Astrocyte of the cerebellum (primary cell): Measurements from ENCODE around the gene KCNC2.

Experiments used
- DNase-seq: peaks from one replicate; pipeline ENCODE4 v3.0.0-alpha.2; 2011; ENCODE audit warnings: low read depth
- H3K4me3 ChIP-seq: 2 replicates; pipeline ENCODE4 v1.5.1; 2011; ENCODE audit warnings: mild to moderate bottlenecking, low read depth, low read length, moderate library complexity
- in situ Hi-C: cut with HindIII; loops from 2 replicates; pipeline ENCODE4 v1.10.0; 2017; ENCODE audit warnings: low sequenced_read_pairs
- TF ChIP-seq, protein P1 (sequence below): IDR thresholded peaks from 2 replicates; pipeline ENCODE4 v1.5.1; 2012; ENCODE audit warnings: low read length, low read depth, moderate library complexity, mild to moderate bottlenecking; ENCODE audit errors: missing control alignments

Gene KCNC2

DNA sequence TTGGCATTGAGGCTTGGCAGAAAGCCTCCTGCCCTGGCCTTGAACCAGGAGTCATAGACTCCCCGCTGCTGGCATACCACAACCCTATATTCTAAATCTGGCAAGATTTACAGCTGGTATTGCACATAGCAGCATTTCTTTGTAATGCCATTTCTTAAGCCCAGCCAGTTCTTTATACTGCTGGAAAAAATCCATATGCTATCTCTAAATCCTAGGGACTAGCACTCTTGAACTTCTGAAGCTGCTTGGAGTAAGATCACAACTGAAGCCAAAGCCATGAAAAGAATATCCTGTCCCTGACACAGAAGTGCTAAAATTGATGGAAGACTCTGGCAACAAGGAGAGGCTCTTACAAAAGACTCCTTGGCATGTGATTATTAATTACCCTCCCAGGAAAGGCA is 89.3 kb downstream of the KCNC2 start:
- peak; percentile 24 for DNase-seq

DNA sequence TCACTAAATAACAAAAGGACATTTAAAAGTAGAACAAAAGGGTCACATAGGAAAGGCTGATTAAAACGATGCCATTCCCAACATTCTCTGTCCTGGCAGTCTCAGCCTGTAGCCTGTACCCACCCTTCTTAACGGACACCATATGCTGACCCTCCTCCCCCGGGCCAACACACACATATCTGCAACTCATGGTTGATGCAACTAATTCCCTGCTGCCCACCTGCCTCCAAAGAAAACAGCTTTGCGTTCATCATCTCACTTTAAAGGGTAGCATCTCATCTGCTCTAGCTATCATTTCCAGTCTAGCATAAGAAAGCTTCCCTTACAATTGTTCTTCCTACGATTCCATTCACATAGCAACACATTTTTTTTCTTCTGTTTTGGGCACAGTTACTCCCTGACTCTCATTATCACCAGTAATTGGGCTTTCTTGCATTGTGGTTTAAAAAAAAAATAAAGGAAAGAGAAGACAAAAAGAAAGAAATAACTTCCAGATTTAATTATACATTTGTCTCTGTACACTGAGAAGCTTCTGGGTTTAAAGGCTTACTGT is 92.9 kb downstream of the KCNC2 start:
- in situ Hi-C loops = no loop called here
- DNase-seq = no peak
- TF ChIP-seq, protein P1, sequence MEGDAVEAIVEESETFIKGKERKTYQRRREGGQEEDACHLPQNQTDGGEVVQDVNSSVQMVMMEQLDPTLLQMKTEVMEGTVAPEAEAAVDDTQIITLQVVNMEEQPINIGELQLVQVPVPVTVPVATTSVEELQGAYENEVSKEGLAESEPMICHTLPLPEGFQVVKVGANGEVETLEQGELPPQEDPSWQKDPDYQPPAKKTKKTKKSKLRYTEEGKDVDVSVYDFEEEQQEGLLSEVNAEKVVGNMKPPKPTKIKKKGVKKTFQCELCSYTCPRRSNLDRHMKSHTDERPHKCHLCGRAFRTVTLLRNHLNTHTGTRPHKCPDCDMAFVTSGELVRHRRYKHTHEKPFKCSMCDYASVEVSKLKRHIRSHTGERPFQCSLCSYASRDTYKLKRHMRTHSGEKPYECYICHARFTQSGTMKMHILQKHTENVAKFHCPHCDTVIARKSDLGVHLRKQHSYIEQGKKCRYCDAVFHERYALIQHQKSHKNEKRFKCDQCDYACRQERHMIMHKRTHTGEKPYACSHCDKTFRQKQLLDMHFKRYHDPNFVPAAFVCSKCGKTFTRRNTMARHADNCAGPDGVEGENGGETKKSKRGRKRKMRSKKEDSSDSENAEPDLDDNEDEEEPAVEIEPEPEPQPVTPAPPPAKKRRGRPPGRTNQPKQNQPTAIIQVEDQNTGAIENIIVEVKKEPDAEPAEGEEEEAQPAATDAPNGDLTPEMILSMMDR = no peak
- H3K4me3 ChIP-seq = no peak overlapping the region

More for the DNA sequence above, 89.3 kb downstream of the KCNC2 start:
- in situ Hi-C loops = no loop called here
- TF ChIP-seq, protein P1 = no peak
- H3K4me3 ChIP-seq = no peak overlapping the region

DNA sequence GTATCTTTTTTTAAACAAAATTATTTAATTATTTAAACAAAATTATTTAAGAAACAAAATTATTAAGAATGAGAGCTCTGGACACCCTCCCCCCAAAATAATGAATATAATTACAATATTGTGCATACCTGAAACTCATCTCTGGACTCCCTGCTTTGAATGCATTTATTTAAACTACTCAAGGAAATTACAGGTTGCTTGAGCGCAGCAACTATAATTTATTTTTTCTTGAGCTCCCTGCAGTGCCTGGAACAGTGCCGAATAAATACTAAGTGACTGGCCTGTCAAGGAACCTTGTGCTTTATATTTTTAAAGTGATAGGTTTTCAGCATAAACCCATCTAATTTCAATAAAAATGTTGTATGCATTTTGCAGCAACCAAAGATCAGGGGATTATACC is 93.9 kb downstream of the KCNC2 start:
- in situ Hi-C loops = no loop called here
- DNase-seq = no peak
- TF ChIP-seq, protein P1 = no peak
- no peak overlapping the region for H3K4me3 ChIP-seq

DNA sequence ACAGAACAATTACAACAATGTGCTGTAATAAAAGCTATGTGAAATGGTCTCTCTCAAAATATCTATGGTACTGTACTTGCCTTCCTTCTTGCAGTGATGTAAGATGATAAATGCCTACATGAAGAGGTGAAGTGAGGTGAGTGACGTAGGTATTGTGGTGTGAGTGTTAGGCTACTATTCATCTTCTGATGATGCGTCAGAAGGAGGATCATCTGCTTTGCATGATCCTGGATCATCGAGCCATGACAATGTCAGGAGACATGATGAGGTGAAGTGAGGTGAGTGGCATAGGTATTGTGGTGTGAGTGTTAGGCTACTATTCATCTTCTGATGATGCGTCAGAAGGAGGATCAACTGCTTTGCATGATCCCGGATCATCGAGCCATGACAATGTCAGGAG is 105.8 kb downstream of the KCNC2 start:
- DNase-seq = no peak
- no peak overlapping the region for H3K4me3 ChIP-seq
- in situ Hi-C loops = no loop called here
- TF ChIP-seq, protein P1 = no peak

DNA sequence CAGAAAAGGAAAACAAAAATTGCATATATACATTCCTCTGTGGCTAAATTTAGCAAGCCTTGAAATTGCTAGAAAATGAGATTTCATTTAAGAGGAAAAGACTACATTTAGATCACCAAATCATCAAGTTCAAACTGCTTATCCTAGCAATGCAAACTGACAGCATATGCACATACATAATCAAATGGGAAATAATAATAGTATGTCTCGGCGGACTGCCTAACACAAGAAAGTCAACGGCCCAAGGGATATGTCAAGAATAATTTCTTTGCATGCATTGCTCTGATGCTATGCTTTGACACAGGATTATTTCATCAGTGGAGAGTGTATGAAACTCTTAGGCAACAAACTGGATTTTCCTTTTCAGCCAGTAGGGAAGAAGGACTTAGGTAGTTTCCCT is 107.9 kb downstream of the KCNC2 start:
- in situ Hi-C loops = no loop called here

DNA sequence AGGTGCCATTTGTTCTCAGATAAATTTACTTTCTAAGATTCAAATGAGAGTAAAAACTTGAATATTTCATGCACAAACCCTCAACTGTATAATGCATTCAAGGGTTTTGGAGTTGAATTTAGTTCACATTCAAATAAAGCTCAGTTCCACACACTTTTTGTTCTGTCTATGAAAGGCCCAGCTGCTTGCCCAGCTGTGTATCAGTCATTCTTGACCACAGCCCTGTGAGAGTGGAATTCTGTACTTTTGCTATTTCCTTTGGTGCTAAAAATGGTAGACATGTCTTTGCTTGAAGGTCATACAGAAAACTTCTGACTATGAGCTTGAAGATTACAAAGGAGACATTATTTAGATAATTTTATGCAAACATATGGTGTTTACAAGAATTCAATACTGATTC is 110.4 kb downstream of the KCNC2 start:
- DNase-seq = no peak
- TF ChIP-seq, protein P1 = no peak
- H3K4me3 ChIP-seq = no peak overlapping the region
- in situ Hi-C loops = no loop called here

More for the DNA sequence above, 107.9 kb downstream of the KCNC2 start:
- H3K4me3 ChIP-seq = no peak overlapping the region
- TF ChIP-seq, protein P1 = no peak
- DNase-seq = no peak
